Measurements from ENCODE around the gene NXNL1. TPM values are rescaled to one million over a fixed set of nuclear protein-coding genes. Genes with fewer than 3 reads are reported as not detected.
"Not testable (repeated sequence)": the region's sequence is repeated elsewhere in the genome, so short reads cannot be mapped to it uniquely, and the experiment has no call there.

Gene NXNL1
- not detected in 2 replicates for total RNA-seq

- no peaks in the 10 kb centered on the region for H3K36me3 Mint-ChIP-seq (ENCODE audit: low read depth)
Observed at GRCh38 chr19:17460372-17461230, at the start of gene NXNL1. NXNL1 (minus strand) TSS chr19:17460926; CDS start chr19:17460869, 57 bp downstream.

DNA sequence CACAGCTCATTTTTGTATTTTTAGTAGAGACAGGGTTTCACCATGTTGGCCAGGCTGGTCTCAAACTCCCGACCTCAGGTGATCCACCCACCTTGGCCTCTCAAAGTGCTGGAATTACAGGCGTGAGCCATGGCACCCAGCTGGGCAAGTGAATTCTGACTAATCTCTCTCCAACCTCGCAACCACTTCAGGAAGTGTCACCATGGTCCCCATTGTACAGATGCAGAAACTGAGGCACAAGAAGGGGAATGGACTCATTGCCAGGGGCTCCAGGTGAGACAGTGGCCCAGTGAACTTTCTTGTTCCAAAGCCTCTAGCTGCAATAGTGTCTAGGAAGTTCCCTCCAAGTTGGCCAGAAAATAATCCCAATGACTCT is 47.8 kb upstream of the NXNL1 start:
- H3K27me3 Mint-ChIP-seq (ENCODE audit: insufficient read depth); DNase-seq (ENCODE audit: low spot score); H3K4me3 Mint-ChIP-seq; intact Hi-C loops (cut with micrococcal nuclease); H3K9me3 Mint-ChIP-seq; H3K27ac Mint-ChIP-seq: not testable (repeated sequence)
- Mint-ChIP-seq H3K36me3 (ENCODE audit: low read depth) (peaks cover 15% of the 10 kb centered on the region), H3K4me1 (ENCODE audit: low read depth) (peaks cover 28% of the 10 kb centered on the region)

More at GRCh38 chr19:17460372-17461230, at the start of gene NXNL1:
- Mint-ChIP-seq H3K27ac (no peak within 1 kb of the TSS), H3K27me3 (ENCODE audit: insufficient read depth) (peaks cover 20% of the 10 kb centered on the region), H3K9me3 (no peaks in the 10 kb centered on the region), H3K4me1 (ENCODE audit: low read depth) (no peaks in the 10 kb centered on the region), H3K4me3 (no peak within 1 kb of the TSS)
- no peak for DNase-seq (ENCODE audit: low spot score)
- intact Hi-C loops (cut with micrococcal nuclease) = no loop called here

DNA sequence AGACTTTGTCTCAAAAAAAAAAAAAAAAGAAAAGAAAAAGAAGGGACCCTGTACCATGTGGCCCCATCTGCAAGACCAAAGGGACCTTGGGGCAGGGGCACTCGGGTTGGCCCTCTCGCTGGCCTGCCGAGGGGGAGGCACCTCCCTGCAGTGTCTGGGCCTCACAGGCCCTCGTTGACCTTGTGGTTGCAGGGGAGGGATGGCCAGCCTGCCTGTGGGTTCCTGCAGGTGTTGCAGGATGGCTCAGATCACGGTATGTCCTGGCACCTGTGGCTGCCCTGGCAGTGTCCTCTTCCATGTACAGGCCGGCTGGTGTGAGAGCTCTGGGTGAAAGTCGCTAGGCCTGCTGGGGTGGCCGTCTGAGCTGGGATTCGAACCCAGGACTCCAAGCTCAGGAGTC is 46.0 kb upstream of the NXNL1 start:
- intact Hi-C loops (cut with micrococcal nuclease) = no loop called here
- peaks cover 18% of the 10 kb centered on the region for H3K4me1 Mint-ChIP-seq (ENCODE audit: low read depth)
- no peak overlapping the region for H3K4me3 Mint-ChIP-seq
- no peak for DNase-seq (ENCODE audit: low spot score)
- no peaks in the 10 kb centered on the region for H3K9me3 Mint-ChIP-seq
- peaks cover 15% of the 10 kb centered on the region for H3K36me3 Mint-ChIP-seq (ENCODE audit: low read depth)
- H3K27ac Mint-ChIP-seq = no peak overlapping the region
- H3K27me3 Mint-ChIP-seq (ENCODE audit: insufficient read depth) = no peaks in the 10 kb centered on the region

DNA sequence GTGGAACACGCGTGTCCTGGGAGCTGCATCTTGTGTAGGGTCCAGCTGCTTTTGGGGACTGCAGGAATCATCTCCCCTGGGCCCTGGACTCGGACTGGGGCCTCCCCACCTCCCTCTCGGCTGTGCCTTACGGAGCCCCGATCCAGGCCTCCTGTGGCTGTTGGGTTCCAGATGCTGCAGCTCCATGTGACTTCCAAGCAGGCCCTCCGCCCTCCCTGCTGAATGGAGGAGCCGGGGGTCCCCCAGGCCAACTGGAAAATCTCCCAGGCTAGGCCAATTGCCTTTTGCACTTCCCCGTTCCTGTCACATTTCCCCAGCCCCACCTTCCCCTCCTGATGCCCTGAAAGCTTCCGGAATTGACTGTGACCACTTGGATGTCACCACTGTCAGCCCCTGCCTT is 44.5 kb upstream of the NXNL1 start:
- Mint-ChIP-seq H3K36me3 (ENCODE audit: low read depth) (peaks cover 12% of the 10 kb centered on the region), H3K27ac (no peak overlapping the region), H3K4me1 (ENCODE audit: low read depth) (peaks cover 8% of the 10 kb centered on the region)

DNA sequence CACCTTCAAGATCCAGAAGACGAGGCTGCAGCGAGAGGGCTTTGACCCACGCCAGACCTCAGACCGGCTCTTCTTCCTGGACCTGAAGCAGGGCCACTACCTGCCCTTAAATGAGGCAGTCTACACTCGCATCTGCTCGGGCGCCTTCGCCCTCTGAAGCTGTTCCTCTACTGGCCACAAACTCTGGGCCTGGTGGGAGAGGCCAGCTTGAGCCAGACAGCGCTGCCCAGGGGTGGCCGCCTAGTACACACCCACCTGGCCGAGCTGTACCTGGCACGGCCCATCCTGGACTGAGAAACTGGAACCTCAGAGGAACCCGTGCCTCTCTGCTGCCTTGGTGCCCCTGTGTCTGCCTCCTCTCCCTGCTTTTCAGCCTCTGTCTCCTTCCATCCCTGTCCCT is 43.7 kb upstream of the NXNL1 start:
- no peaks in the 10 kb centered on the region for H3K9me3 Mint-ChIP-seq
- H3K4me1 Mint-ChIP-seq (ENCODE audit: low read depth) = peaks cover 12% of the 10 kb centered on the region
- no peak overlapping the region for H3K27ac Mint-ChIP-seq
- intact Hi-C loops (cut with micrococcal nuclease) = no loop called here
- peaks cover 7% of the 10 kb centered on the region for H3K36me3 Mint-ChIP-seq (ENCODE audit: low read depth)
- no peak for DNase-seq (ENCODE audit: low spot score)
- H3K27me3 Mint-ChIP-seq (ENCODE audit: insufficient read depth) = no peaks in the 10 kb centered on the region
- H3K4me3 Mint-ChIP-seq = no peak overlapping the region

More for the DNA sequence above, 44.5 kb upstream of the NXNL1 start:
- H3K4me3 Mint-ChIP-seq = no peak overlapping the region
- intact Hi-C loops (cut with micrococcal nuclease) = no loop called here
- DNase-seq (ENCODE audit: low spot score) = no peak
- no peaks in the 10 kb centered on the region for H3K9me3 Mint-ChIP-seq
- H3K27me3 Mint-ChIP-seq (ENCODE audit: insufficient read depth) = no peaks in the 10 kb centered on the region

DNA sequence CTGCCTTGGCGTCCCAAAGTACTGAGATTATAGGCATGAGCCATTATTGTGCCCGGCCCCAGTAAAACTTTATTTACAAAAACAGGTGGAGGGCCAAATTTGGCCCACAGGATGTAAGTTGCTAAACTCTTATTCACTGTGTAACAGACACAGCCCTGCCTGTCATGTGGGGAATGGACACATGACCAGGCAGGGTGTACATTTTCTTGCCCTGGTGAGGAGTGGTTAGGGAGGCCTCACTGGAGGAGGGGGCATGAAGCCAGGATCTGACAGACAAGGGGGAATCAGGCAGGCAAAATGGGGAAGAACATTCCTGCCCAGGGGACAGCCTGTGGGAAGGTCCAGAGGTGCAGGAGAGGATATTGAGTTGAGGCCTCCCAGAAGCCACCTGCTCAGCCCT is 43.3 kb upstream of the NXNL1 start:
- no peak overlapping the region for H3K4me3 Mint-ChIP-seq
- DNase-seq (ENCODE audit: low spot score) = no peak
- H3K27ac Mint-ChIP-seq = no peak overlapping the region
- no peaks in the 10 kb centered on the region for H3K9me3 Mint-ChIP-seq
- no peaks in the 10 kb centered on the region for H3K27me3 Mint-ChIP-seq (ENCODE audit: insufficient read depth)
- intact Hi-C loops (cut with micrococcal nuclease) = no loop called here
- peaks cover 7% of the 10 kb centered on the region for H3K36me3 Mint-ChIP-seq (ENCODE audit: low read depth)
- H3K4me1 Mint-ChIP-seq (ENCODE audit: low read depth) = peaks cover 13% of the 10 kb centered on the region

DNA sequence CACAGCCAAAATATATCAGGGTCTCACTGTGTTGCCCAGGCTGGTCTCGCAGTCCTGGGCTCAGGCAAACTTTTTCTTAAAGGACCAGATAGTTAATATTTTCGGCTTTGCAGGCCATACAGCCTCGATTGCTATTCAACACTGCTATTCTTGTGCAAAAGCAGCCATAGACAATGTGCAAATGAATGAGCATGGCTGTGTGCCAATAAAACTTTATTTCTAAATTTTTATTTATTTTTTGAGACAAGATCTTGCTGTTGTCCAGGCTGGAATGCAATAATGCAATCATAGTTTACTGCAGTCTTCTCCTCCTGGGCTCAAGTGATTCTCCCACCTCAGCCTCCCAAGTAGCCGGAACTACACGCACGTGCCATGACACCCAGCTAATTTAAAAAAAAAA is 42.5 kb upstream of the NXNL1 start:
- no peaks in the 10 kb centered on the region for H3K27me3 Mint-ChIP-seq (ENCODE audit: insufficient read depth)
- H3K4me1 Mint-ChIP-seq (ENCODE audit: low read depth) = peaks cover 13% of the 10 kb centered on the region
- no peaks in the 10 kb centered on the region for H3K9me3 Mint-ChIP-seq
- no peak overlapping the region for H3K4me3 Mint-ChIP-seq
- intact Hi-C loops (cut with micrococcal nuclease) = no loop called here
- H3K36me3 Mint-ChIP-seq (ENCODE audit: low read depth) = peaks cover 7% of the 10 kb centered on the region
- DNase-seq (ENCODE audit: low spot score) = no peak
- no peak overlapping the region for H3K27ac Mint-ChIP-seq

DNA sequence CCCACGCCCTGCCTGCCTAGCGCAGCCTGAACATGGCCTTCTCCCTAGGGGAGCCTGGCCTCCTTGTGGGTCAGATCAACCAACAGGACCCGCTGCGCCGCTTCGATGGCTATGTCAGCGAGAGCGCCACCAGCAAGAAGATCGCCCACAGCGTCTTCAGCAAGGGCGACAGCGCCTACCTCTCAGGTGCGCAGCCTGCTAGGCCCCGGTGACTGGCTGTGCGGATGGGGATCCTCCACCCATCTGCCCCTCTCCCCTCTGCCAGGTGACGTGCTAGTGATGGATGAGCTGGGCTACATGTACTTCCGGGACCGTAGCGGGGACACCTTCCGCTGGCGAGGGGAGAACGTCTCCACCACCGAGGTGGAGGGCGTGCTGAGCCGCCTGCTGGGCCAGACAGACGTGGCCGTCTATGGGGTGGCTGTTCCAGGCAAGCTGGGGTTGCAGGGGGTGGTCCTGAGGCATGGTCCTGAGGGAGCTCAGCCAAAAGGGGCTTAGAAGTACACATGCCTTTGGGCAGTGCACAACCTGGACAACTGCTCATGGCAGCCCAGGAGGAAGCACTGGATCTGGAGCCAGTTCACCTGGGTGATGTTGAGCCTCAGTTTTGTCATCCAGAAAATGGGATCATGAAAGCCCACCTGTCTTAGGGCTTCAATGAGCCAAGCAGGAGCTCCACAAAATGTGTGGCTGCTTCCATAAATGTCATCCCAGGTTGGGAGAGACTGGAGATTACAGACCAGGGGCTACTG is 39.9 kb upstream of the NXNL1 start:
- no peak overlapping the region for H3K4me3 Mint-ChIP-seq
- intact Hi-C loops (cut with micrococcal nuclease) = no loop called here
- no peak for DNase-seq (ENCODE audit: low spot score)
- H3K36me3 Mint-ChIP-seq (ENCODE audit: low read depth) = no peaks in the 10 kb centered on the region
- H3K4me1 Mint-ChIP-seq (ENCODE audit: low read depth) = peaks cover 12% of the 10 kb centered on the region
- no peaks in the 10 kb centered on the region for H3K9me3 Mint-ChIP-seq
- no peaks in the 10 kb centered on the region for H3K27me3 Mint-ChIP-seq (ENCODE audit: insufficient read depth)
- H3K27ac Mint-ChIP-seq = no peak overlapping the region

- Mint-ChIP-seq H3K4me1 (ENCODE audit: low read depth) (peaks cover 13% of the 10 kb centered on the region), H3K4me3 (no peak overlapping the region), H3K27ac (no peak overlapping the region), H3K9me3 (no peaks in the 10 kb centered on the region), H3K36me3 (ENCODE audit: low read depth) (no peaks in the 10 kb centered on the region), H3K27me3 (ENCODE audit: insufficient read depth) (no peaks in the 10 kb centered on the region)
- no peak for DNase-seq (ENCODE audit: low spot score)
- intact Hi-C loops (cut with micrococcal nuclease) = no loop called here
Observed at GRCh38 chr19:17499648-17500446, 39.1 kb upstream of the NXNL1 start.

GRCh38 chr19:17499025-17499424 is 38.3 kb upstream of the NXNL1 start:
- H3K27me3 Mint-ChIP-seq (ENCODE audit: insufficient read depth); H3K9me3 Mint-ChIP-seq; H3K4me3 Mint-ChIP-seq; H3K36me3 Mint-ChIP-seq (ENCODE audit: low read depth); intact Hi-C loops (cut with micrococcal nuclease); H3K27ac Mint-ChIP-seq; DNase-seq (ENCODE audit: low spot score): not testable (repeated sequence)
- H3K4me1 Mint-ChIP-seq (ENCODE audit: low read depth) = peaks cover 13% of the 10 kb centered on the region

DNA sequence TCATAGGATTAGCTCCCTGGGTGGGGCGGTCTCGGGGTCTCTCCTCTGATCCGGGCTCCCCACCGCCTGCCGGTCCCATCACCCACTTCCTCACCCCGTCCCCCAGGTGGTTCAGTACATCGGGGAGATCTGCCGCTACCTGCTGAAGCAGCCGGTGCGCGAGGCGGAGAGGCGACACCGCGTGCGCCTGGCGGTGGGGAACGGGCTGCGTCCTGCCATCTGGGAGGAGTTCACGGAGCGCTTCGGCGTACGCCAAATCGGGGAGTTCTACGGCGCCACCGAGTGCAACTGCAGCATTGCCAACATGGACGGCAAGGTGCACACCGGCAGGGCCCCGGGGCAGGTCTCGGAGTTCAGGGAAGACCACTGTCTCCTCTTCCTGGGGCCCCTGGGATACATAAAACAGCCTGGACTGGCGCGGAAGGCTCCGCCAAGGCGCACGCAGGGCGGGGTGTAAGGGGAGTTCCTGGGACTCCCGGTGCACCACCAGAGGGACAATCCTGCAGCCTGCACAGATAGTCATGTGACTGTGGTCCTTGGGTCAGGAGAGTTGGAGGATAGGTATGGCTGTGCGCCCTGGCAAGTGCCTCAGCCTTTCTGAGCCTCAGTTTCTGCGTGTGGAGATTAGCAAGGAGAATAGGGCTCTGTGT is 36.5 kb upstream of the NXNL1 start:
- DNase-seq (ENCODE audit: low spot score) = no peak
- H3K4me1 Mint-ChIP-seq (ENCODE audit: low read depth) = peaks cover 13% of the 10 kb centered on the region
- H3K4me3 Mint-ChIP-seq = no peak overlapping the region
- H3K9me3 Mint-ChIP-seq = no peaks in the 10 kb centered on the region
- intact Hi-C loops (cut with micrococcal nuclease) = loop anchor here (2.0 kb wide), 1 partner anchor 78 kb away; no protein-coding TSS in a partner anchor
- no peaks in the 10 kb centered on the region for H3K36me3 Mint-ChIP-seq (ENCODE audit: low read depth)
- H3K27ac Mint-ChIP-seq = no peak overlapping the region
- H3K27me3 Mint-ChIP-seq (ENCODE audit: insufficient read depth) = no peaks in the 10 kb centered on the region

- DNase-seq (ENCODE audit: low spot score) = peak; percentile 74
- Mint-ChIP-seq H3K36me3 (ENCODE audit: low read depth) (no peaks in the 10 kb centered on the region), H3K4me3 (no peak overlapping the region), H3K27ac (no peak overlapping the region), H3K4me1 (ENCODE audit: low read depth) (peaks cover 13% of the 10 kb centered on the region), H3K27me3 (ENCODE audit: insufficient read depth) (no peaks in the 10 kb centered on the region), H3K9me3 (no peaks in the 10 kb centered on the region)
- intact Hi-C loops (cut with micrococcal nuclease) = loop anchor here (1.0 to 2.0 kb wide), 3 partner anchors 15 to 78 kb away; partner anchors contain the start of gene PGLS
Observed at GRCh38 chr19:17496337-17496997, 35.7 kb upstream of the NXNL1 start.

Data from activated T-helper 1 cell treated with anti-CD3 and anti-CD28 coated beads, Interleukin-12 subunit alpha, Interleukin-12 subunit beta, Interleukin-2, Interleukin-4 antibody, amounts not matched to agents 30 ng/mL and 10 ng/mL and 1 ng/mL, durations not matched to agents 14 hours and 24 hours and 36 hours (primary cell).